Left ventricle myocardium inferior (tissue), 1 donor: ENCODE data around the gene IFITM5. TPM values are rescaled to one million over a fixed set of nuclear protein-coding genes. Genes with fewer than 3 reads are reported as not detected.
"Not testable (repeated sequence)": the region's sequence is repeated elsewhere in the genome, so short reads cannot be mapped to it uniquely, and the experiment has no call there.

ENCODE experiments used
- DNase-seq: peaks from one replicate; pipeline ENCODE4 v3.0.0-alpha.2; 2020
- H3K27ac ChIP-seq: fragments of 200-600 bp; replicated peaks from 2 replicates; pipeline ENCODE4 v1.8.0; 2021
- H3K27me3 ChIP-seq: fragments of 200-600 bp; 2 replicates; pipeline ENCODE4 v1.8.0; 2021; ENCODE audit warnings: low read depth
- H3K36me3 ChIP-seq: fragments of 200-600 bp; 2 replicates; pipeline ENCODE4 v1.8.0; 2021
- H3K4me1 ChIP-seq: fragments of 200-600 bp; 2 replicates; pipeline ENCODE4 v1.8.0; 2021
- H3K4me3 ChIP-seq: fragments of 200-600 bp; 2 replicates; pipeline ENCODE4 v1.8.0; 2021; ENCODE audit warnings: mild to moderate bottlenecking, moderate library complexity
- H3K9me3 ChIP-seq: fragments of 200-600 bp; replicated peaks from 2 replicates; pipeline ENCODE4 v1.8.0; 2021
- intact Hi-C: fragments of 100-400 bp; cut with micrococcal nuclease; formaldehyde crosslinking; loops from one replicate; pipeline ENCODE4 v1.11.0; 2022
- total RNA-seq: library from RNA; stranded (reverse); fragmentation: NEBNext Ultra II Directional; extraction: Animal tissue kit (Norgen Biotek cat#: 25700); gene quantifications from one replicate; pipeline ENCODE4 v1.2.1, GENCODE V29; 2021
- TF ChIP-seq, protein P1 (sequence below): fragments of 200-600 bp; IDR thresholded peaks from 2 replicates; pipeline ENCODE4 v1.8.0; 2021; ENCODE audit warnings: antibody characterized with exemption, mild to moderate bottlenecking, borderline replicate concordance
- donor health status: DM: no; HTN: yes; CAD: no; lungs with severe emphysema.

Gene IFITM5
- total RNA-seq, 1 donor from 2014 or later, result not detected

DNA sequence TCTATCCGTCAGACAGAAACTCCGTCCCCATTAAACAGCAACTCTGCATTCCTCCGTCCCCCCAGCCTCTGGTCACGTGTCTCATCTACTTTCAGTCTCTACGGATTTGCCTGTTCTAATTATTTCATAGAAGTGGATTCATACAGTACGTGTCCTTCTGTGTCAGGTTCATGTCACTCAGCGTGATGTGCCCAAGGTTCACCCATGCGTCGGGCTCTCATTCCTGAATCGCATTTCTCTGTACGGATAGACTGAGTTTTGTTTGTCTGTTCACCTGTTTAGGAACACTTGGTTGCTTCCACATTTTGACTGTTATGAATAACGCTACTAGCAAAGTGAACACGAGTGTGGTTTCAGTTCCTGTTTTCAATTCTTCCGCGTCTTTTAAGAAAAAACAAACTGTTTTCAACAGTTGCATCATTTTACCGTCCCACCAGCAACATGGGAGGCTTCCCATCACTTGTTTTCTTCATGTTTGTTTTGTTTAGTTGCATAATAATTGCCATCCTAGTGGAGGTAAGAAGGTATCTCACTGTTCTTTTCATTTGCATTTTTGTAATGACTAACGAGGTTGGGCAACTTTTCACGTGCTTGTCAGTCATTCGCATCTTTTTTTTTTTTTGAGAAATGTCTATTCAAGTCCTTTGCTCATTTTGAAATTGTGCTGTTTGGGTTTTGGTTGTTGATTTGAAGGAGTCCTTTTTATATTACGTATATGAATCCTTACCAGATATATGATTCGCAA, 30.0 kb downstream of the IFITM5 start:
- TF ChIP-seq, protein P1, sequence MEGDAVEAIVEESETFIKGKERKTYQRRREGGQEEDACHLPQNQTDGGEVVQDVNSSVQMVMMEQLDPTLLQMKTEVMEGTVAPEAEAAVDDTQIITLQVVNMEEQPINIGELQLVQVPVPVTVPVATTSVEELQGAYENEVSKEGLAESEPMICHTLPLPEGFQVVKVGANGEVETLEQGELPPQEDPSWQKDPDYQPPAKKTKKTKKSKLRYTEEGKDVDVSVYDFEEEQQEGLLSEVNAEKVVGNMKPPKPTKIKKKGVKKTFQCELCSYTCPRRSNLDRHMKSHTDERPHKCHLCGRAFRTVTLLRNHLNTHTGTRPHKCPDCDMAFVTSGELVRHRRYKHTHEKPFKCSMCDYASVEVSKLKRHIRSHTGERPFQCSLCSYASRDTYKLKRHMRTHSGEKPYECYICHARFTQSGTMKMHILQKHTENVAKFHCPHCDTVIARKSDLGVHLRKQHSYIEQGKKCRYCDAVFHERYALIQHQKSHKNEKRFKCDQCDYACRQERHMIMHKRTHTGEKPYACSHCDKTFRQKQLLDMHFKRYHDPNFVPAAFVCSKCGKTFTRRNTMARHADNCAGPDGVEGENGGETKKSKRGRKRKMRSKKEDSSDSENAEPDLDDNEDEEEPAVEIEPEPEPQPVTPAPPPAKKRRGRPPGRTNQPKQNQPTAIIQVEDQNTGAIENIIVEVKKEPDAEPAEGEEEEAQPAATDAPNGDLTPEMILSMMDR, result no peak
- peak overlapping the region; percentile 66 for H3K27ac ChIP-seq
- H3K4me3 ChIP-seq, result peak overlapping the region; percentile 48
- H3K36me3 ChIP-seq, result no peaks in the 10 kb centered on the region
- H3K9me3 ChIP-seq, result peaks cover 12% of the 10 kb centered on the region
- no peak for DNase-seq
- intact Hi-C loops, result no loop called here
- H3K27me3 ChIP-seq, result peaks cover 48% of the 10 kb centered on the region
- H3K4me1 ChIP-seq, result no peaks in the 10 kb centered on the region

DNA sequence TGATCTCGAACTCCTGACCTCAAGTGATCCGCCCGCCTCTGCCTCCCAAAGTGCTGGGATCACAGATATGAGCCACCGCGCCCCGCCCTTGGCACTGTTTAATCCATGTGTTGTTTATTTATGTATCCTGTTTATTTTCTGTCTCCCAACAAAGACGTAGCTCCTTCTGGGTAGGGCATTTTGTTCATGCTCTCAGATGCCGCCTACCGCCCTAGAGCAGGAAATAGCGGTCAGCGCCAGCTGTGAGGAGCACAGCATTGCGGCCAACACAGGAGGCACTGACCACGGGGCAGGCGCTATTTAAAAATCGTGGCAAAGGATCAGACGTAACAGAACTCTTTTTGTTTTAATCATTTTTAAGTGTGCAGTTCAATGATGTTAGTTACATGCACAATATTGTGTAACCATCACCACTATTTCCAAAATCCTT, 30.6 kb downstream of the IFITM5 start:
- H3K36me3 ChIP-seq, H3K4me1 ChIP-seq, intact Hi-C loops: not testable (repeated sequence)
- peak; percentile 64 for DNase-seq
- Histone ChIP-seq H3K27ac (peak overlapping the region; percentile 66), H3K27me3 (peaks cover 48% of the 10 kb centered on the region), H3K4me3 (peak overlapping the region; percentile 48), H3K9me3 (peaks cover 12% of the 10 kb centered on the region)

DNA sequence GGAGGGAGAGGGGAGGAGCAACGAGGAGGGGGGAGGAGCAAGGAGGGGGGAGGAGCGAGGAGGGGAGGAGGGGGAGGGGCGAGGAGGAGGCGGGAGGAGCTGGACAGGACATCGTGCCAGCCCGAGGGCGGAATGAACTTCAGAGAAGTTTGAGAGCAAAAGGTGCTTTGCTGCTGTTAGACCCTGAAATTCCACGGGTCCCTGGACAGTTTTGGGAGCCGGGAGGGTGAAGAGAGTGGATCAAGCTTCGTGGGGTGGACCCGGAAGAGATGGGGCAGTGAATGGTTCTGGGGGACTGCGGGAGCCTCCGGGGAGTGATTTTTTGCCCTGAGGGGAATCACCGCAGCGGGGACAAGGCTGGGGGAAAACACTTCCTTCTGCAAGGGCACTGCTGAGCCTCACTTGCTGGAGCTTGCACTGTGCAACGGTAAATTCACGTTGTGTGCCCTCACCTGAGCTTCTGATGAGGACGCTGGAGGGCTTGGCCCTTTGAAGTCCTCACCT, 31.8 kb downstream of the IFITM5 start:
- H3K4me3 ChIP-seq, result peak overlapping the region; percentile 48
- TF ChIP-seq, protein P1, result no peak
- intact Hi-C loops, result no loop called here
- H3K4me1 ChIP-seq, result no peaks in the 10 kb centered on the region
- peaks cover 12% of the 10 kb centered on the region for H3K9me3 ChIP-seq
- H3K36me3 ChIP-seq, result no peaks in the 10 kb centered on the region
- DNase-seq, result peak; percentile 52
- peak overlapping the region; percentile 66 for H3K27ac ChIP-seq
- H3K27me3 ChIP-seq, result peaks cover 46% of the 10 kb centered on the region

DNA sequence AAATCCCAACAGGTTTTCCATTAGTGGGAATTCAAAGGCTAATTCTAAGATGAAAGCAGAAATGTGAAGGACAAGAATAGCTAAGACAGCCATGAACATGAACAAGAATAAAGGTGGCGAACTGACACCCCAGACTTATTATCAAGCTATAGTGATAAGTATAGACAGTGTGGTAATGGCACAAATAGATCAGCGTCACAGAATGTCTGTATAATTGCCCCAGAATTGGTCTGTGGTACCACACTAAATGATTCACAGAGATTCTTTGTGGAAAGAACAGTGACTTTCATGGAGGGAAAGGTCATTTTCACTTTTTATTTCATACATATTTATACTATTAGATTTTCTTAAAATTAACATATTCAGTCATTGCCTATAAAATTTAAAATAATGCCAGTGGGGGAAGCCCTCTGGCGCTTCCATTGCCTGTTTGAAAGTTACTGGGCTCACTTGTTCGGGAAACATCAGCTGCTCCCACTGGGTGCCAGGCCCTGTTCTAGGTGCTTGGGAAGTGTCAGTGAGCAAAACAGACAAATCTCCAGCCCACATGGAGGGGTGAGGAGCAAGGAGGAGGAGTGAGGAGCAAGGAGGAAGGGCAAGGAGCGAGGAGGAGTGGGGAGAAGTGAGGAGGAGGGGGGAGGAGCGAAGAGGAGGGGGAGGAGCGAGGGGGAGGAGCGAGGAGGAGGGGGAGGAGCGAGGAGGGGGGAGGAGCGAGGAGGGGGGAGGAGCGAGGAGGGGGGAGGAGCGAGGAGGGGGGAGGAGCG, 32.5 kb downstream of the IFITM5 start:
- no peaks in the 10 kb centered on the region for H3K36me3 ChIP-seq
- intact Hi-C loops, result no loop called here
- TF ChIP-seq, protein P1, result no peak
- no peak overlapping the region for H3K4me3 ChIP-seq
- DNase-seq, result no peak
- no peak overlapping the region for H3K27ac ChIP-seq
- H3K4me1 ChIP-seq, result no peaks in the 10 kb centered on the region
- peaks cover 39% of the 10 kb centered on the region for H3K27me3 ChIP-seq
- H3K9me3 ChIP-seq, result peaks cover 12% of the 10 kb centered on the region

DNA sequence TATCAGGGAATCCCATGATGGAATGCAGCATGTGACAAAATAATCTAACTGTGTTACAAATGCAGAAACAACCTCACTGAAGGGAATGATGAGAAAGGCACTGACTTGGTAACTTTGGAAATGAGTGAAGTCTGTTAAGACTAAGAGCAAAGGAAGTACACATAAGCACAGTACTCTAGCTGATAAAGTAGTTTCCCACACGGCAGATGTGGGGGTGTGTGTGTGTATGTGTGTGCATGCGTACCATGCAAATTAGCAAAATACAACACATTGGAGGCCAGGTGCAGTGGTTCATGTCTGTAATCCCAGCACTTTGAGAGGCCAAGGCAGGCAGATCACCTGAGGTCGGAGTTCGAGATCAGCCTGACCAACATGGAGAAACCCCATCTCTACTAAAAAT, 37.7 kb downstream of the IFITM5 start:
- TF ChIP-seq, protein P1, result no peak
- peaks cover 11% of the 10 kb centered on the region for H3K27me3 ChIP-seq
- H3K9me3 ChIP-seq, result peaks cover 20% of the 10 kb centered on the region
- no peaks in the 10 kb centered on the region for H3K36me3 ChIP-seq
- no peaks in the 10 kb centered on the region for H3K4me1 ChIP-seq
- no peak for DNase-seq
- intact Hi-C loops, result no loop called here
- H3K4me3 ChIP-seq, result no peak overlapping the region
- H3K27ac ChIP-seq, result no peak overlapping the region
